Measurements from ENCODE around the gene EXD3. TPM values are rescaled to one million over a fixed set of nuclear protein-coding genes. Genes with fewer than 3 reads are reported as not detected.

The EXD3 gene
- total and polyA plus RNA-seq, 9 of the 15 experiments (the other 6 are each of a cell fraction or from before 2014, with no cell fraction given): 0.29 to 12.5 (median 3.9) TPM

GRCh38 chr9:137300567-137301080, 122.3 kb downstream of the EXD3 start (continued):
- TF ChIP-seq ZBTB11 (CRISPR knock-in tag; IDR thresholded peaks at IDR 0.05) (peak in 1 of 3 experiments; percentile 48; a peak in 1 of 6 replicates), GTF2E2 (tag; IDR thresholded peaks at IDR 0.05) (no peak), POLR2AphosphoS2 (IDR thresholded peaks at IDR 0.05; ENCODE audit: low read length) (0 out of 2 replicates have a peak, but pooled peaks have one; percentile 27), ZNF77 (CRISPR knock-in tag; IDR thresholded peaks at IDR 0.05) (no peak), ZEB2 (IDR thresholded peaks at IDR 0.05) (peak; percentile 34; the same call in 1 of the 2 replicates), COPS2 (conservative IDR thresholded peaks at IDR 0.05) (no peak), WHSC1 (IDR thresholded peaks at IDR 0.05; ENCODE audit: low read length) (no peak), PPARD (CRISPR knock-in tag; IDR thresholded peaks at IDR 0.05) (no peak), TOE1 (IDR thresholded peaks at IDR 0.05; ENCODE audit: borderline replicate concordance) (no peak), TOE1 (CRISPR knock-in tag; IDR thresholded peaks at IDR 0.05; ENCODE audit: borderline replicate concordance, low read depth) (no peak), TFAP4 (CRISPR knock-in tag; IDR thresholded peaks at IDR 0.05; ENCODE audit: borderline replicate concordance) (no peak), SIN3A (IDR thresholded peaks at IDR 0.05; ENCODE audit: borderline replicate concordance in 2 of 2, control insufficient read depth in 1 of 2, low read depth in 2 of 2, low read length in 2 of 2) (peak in 1 of 2 experiments; percentile 56; a peak in 1 of 4 replicates), ZNF717 (CRISPR knock-in tag; IDR thresholded peaks at IDR 0.05) (no peak), PRDM10 (IDR thresholded peaks at IDR 0.05; ENCODE audit: partially characterized antibody) (peak; percentile 96), ZNF561 (CRISPR knock-in tag; conservative IDR thresholded peaks at IDR 0.05) (no peak), HDAC8 (tag; IDR thresholded peaks at IDR 0.05) (no peak), PCBP1 (IDR thresholded peaks at IDR 0.05; ENCODE audit: low read depth, low read length, poor library complexity, severe bottlenecking) (no peak), LEF1 (IDR thresholded peaks at IDR 0.05) (peak; percentile 28; the same call in 1 of the 2 replicates)
- TF ChIP-seq, protein P1, sequence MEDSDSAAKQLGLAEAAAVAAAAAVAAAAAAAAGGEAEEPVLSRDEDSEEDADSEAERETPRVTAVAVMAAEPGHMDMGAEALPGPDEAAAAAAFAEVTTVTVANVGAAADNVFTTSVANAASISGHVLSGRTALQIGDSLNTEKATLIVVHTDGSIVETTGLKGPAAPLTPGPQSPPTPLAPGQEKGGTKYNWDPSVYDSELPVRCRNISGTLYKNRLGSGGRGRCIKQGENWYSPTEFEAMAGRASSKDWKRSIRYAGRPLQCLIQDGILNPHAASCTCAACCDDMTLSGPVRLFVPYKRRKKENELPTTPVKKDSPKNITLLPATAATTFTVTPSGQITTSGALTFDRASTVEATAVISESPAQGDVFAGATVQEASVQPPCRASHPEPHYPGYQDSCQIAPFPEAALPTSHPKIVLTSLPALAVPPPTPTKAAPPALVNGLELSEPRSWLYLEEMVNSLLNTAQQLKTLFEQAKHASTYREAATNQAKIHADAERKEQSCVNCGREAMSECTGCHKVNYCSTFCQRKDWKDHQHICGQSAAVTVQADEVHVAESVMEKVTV (CRISPR knock-in tag; IDR thresholded peaks at IDR 0.05): no peak
